NOMO-1 treated with dmso at 0.1 percent for 144 hours (cell line): ENCODE measurements around the gene IGFBP4.
A peak's percentile ranks its signal among the peaks of the same experiment; 100 is the strongest.

Experiments
- DNase-seq: peaks from one replicate; lab custom pipeline; 2025; ENCODE audit not compliant: unreplicated experiment; lab: John Stamatoyannopoulos, UW

Gene IGFBP4

DNA sequence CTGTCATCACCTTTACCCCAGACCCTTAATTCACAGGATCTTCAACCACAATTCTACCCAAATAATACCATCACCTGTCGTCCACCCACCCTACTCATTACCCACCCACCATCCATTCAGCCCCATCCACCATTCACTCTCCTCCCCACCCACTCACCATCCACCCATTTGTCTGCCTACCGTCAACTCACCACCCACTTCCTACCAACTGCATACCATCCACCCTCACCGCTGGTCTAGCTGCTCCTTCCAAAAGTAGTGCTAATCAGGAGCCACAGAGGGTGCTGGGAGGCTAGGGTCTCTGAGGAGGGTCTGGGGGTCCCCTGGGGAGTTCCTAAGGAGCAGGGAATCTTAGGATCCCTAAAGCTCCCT lies 12.0 kb upstream of the IGFBP4 start:
- DNase-seq: no peak

DNA sequence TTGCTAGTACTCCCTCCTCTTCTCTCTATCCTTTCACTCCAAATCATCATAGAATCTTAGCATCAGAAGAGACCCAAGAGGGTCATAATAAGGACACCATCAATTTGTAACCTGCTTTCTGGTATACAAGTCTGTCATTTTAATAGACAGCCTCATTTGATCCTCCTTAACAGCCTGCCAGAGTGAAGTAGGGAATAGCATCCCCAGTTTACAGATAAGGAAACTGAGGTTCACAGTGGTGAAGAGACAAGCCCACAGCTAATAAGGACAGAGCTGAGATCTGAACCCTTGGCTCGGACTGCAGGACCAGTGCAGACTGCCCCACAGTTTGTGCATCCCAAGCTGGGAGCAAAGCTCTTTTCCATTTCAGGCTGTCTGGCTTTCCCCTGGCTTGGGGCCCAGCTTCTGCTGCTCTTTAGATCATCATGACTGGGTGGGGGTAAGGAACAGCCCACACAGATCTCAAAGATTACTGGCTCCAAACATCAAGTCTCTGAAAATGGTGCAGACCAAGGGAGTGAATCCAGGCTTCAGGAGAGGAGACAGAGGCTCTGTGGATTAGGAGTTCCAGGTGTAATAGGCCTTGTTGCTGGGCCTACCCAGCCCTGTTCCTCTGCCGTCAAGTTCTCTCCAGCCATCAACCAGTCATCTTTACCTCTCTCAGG lies 10.3 kb upstream of the IGFBP4 start:
- DNase-seq: no peak

- DNase-seq: no peak
Observed at GRCh38 chr17:40433551-40434415, 9.5 kb upstream of the IGFBP4 start.

DNA sequence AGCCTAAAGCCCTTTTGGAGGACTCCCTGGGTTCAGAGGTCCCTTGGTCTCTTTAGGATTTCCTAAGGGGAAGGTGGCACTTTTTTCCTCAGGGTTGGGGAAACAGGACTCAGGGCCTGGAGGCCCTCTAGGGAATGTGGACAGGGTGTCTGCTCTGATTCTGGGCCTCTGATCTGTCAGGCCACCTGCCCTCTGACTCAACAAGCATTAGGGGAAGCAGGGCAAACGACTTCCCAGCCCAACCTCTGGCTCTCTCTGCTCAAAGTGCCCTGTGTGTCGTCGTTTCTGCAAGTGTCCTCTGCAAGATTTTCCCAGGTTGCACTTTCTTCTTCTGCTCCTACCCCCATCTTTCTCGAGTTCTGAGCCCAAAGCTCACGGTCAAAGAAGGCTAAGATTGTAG lies 6.6 kb upstream of the IGFBP4 start:
- DNase-seq: no peak

GRCh38 chr17:40437095-40437732 lies 6.0 kb upstream of the IGFBP4 start:
- DNase-seq: peak; percentile 7

- DNase-seq: no peak
Observed at GRCh38 chr17:40440166-40440565, 3.1 kb upstream of the IGFBP4 start.

GRCh38 chr17:40442392-40443195 lies 656 bp upstream of the IGFBP4 start:
- no peak for DNase-seq

- no peak for DNase-seq
Observed at GRCh38 chr17:40443988-40444899, 994 bp downstream of the IGFBP4 start.

GRCh38 chr17:40445751-40446468 lies 2.7 kb downstream of the IGFBP4 start:
- DNase-seq: no peak

GRCh38 chr17:40447148-40447644 lies 3.9 kb downstream of the IGFBP4 start:
- DNase-seq: no peak

GRCh38 chr17:40447806-40448205 lies 4.6 kb downstream of the IGFBP4 start:
- no peak for DNase-seq

DNA sequence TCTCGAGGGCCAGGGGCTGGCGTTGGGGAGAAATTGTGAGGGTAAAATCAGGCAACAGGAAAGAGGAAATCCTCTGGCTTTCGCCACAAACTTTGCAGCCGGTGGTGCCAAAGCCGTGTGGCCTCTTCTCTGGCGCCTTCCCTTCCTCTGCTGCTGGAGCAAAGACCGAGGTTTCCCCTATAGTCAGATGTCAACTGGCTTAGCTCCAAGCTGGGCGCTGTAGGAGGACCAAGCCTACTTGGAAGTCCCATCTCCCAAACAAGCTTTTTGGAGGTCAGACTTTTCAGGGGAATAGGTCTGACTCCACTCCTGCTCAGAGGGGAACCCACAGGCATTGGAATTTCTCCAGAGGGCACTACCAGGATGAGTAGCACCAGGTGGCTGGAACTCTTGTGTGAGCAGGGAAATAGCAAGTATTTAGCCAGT lies 5.0 kb downstream of the IGFBP4 start:
- peak; percentile 16 for DNase-seq

DNA sequence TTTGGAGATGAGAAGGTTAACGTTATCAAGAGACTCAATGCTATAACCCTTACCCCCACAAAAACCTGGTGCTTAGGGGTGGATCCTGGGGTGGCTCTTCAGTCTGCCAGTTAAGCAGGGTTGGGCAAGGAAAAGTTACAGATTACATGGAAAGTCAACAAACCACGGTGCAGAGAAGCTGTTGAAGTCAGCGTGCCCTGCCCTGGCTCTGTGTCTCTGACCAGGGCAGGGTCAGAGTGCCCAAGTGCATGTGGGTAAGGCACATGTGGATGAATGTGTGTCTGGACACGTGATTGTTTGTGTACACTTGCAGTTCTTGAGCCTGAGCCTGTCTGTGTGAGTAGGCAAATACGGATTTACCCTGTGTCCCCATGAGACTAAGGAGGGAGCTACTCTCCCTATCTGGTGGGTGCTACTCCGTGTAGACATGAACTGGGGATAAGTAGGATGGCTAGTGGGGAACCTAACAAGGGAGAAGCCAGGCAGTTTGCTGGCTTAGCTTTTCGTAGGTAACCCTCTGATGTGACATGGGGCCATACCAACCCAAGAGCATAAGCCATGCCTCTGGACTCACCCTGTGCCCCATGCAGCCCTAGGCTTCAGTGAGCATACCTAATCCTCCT lies 5.5 kb downstream of the IGFBP4 start:
- DNase-seq: no peak

GRCh38 chr17:40450175-40450574 lies 6.9 kb downstream of the IGFBP4 start:
- no peak for DNase-seq

DNA sequence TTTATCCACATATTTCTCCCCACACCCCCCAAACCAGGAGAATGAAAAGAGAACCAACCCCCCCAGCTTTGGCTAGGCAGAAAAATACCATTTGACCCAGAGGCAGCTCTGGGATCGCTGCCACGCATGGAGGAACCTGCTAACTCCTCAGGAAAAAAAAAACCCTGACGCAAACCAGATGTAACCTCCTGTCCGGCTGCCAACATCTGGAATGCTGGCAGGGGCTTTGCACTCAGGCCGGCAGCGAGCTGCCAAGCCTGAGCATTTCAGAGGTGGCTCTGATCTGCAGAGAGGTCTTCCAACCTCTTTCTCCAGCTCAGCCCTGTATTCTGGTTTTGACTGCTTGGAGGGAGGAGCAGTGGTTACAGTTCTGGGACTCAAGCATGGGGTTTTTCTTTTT lies 8.2 kb downstream of the IGFBP4 start:
- no peak for DNase-seq

- no peak for DNase-seq
Observed at GRCh38 chr17:40452216-40452787, 9.1 kb downstream of the IGFBP4 start.

GRCh38 chr17:40452921-40453378 lies 9.7 kb downstream of the IGFBP4 start:
- no peak for DNase-seq

GRCh38 chr17:40453881-40454612 lies 10.8 kb downstream of the IGFBP4 start:
- no peak for DNase-seq
